Fibroblast of peridontal ligament (primary cell): ENCODE results near the gene GPS2.

Experiments used
- DNase-seq: peaks from one replicate; pipeline ENCODE4 v3.0.0-alpha.2; 2010; ENCODE audit errors: extremely low read depth

Gene GPS2

DNA sequence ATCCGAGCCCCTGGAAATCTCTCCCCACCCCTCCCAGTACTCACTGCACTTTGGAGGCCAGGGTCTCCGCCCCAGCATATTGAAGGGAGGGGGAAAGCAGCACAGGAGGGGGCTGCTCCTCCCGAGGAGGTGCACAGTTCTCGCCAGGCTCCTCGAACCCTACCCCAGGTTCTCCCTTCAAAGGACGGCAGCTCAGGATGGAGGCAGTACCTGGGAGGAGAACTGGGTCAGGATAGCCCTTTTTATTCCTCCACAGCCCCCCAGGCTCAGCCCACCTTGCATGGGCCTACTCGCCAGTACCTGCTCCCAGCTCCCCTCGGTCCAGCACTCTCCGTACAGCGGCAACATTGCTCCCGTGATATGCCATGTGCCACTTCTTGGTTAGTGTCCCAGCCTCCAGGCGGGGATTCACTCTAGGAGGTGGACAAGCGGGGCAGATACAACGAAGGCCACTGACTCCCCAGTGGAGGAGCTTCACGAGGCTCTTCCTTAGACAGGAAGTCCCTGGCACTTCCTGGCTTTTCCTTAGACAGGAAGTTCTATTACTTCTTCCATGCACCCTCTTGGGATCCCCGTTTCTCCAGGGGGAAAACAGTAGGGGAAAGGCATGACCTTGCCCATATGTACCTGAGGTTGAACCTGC, 2.1 kb upstream of the GPS2 start:
- DNase-seq, result no peak

DNA sequence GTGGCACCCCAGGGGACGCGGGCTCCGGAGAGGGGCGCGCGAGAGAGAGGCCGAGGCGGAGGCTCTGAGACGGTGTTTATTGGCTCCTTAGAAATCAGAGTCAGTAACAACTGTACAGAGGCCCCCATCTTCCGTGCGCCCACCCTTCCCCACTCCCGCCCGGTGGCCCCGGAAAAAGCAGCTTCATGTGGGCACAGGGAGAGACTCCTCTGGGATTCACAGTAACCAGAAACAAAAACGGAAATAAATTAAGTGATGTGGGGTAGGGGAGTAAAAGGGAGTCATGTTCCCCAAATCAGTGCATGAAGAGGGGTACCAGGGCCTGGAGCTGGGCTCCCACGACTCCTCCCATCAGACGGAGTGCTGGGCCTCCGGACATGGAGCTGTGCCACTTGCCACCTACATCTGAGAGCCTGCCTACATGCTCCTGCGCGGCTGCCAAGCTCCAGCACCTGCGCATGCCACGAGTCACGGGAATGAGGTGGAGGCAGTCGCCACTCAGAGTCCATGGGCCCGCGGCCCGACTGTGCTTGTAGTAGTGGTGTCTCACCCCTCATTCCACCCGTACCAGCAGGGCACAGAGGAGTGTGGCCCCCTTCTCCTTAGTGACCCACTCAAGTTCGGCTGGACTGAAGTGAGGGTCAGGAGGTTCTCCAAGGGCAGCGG, 543 bp upstream of the GPS2 start:
- DNase-seq, result no peak

GRCh38 chr17:7313890-7314718, 1.1 kb downstream of the GPS2 start:
- DNase-seq, result no peak

DNA sequence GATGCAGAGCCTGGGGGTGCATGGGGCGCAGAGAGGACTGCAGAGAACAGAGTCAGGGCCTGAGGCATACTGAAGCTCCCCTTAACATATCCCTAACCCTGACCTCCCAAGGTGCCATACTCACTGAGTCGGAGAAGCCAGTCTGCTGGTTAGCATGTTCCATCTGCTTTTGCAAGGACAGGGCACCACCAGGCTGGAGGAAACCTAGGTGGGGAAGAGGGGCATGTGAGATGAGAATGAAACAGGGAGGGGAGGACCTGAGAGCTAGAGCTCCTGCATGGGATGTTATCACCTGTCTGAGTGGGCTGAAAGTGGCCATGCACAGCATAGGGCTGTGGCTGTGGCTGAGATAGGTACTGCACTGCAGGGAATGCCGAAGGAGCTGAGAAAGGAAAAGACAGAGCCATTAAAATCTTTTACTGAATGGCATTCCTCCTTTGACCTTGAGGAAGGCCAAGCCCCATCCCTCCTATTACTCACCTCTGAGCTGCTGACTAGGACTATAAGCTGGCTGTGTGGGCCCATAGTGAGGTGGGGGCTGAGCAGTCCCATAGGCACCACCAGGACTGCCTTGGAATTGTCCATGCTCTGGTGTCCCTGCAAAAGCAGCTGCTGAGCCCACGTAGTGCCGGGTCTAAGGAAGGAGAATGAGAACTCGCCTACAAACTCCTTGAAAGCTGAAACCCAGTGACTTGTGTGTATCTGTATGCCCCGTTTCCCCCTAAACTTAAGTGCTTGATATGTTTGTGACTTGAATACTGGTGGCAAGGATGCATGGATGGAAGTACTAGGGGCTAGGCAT, 1.9 kb downstream of the GPS2 start:
- no peak for DNase-seq

GRCh38 chr17:7312432-7313087, 2.6 kb downstream of the GPS2 start:
- DNase-seq, result no peak

- no peak for DNase-seq
Observed at GRCh38 chr17:7311110-7311705, 4.0 kb downstream of the GPS2 start.

- no peak for DNase-seq
Observed at GRCh38 chr17:7309628-7310027, 5.5 kb downstream of the GPS2 start.

DNA sequence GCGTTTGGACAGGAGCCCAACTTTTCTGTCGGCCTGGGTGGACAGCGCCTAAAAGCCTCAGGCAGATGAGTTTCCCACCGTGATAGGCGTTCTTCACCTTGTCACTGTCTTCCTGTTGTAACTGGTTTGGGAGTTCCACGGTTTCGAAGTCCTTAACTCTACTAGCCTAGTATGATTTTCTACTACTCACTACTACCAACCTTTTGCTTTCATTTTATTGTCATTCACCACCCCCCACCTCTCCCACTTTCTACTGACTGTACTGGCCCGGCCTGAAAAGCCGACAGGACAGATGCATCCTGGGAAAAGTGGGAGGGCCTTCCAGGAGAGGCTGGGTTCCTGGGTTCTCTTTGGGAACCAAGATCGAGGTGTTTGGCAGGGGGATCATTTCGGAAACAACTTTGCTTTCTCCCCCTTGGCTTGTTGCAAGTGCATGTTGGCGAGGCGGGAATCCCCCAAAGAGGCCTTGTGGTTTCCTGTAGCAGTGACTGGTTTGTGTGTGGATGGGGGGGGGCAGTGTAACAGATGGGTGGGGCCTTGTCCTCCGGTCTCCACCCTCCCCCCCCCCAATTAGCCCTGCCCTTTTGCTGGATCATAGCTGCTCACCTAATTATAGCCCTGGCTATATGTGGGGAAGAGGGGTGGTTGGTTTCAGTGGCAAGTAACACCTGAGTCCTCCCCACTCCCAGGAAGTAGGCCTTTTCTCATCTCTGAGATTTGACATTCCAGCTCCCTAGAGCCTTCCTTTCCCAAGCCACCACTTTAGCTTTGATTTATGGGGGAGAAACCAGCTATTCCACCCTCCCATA, 6.3 kb downstream of the GPS2 start:
- peak; percentile 78 for DNase-seq

- DNase-seq, result peak; percentile 22
Observed at GRCh38 chr17:7307686-7308624, 7.2 kb downstream of the GPS2 start.

DNA sequence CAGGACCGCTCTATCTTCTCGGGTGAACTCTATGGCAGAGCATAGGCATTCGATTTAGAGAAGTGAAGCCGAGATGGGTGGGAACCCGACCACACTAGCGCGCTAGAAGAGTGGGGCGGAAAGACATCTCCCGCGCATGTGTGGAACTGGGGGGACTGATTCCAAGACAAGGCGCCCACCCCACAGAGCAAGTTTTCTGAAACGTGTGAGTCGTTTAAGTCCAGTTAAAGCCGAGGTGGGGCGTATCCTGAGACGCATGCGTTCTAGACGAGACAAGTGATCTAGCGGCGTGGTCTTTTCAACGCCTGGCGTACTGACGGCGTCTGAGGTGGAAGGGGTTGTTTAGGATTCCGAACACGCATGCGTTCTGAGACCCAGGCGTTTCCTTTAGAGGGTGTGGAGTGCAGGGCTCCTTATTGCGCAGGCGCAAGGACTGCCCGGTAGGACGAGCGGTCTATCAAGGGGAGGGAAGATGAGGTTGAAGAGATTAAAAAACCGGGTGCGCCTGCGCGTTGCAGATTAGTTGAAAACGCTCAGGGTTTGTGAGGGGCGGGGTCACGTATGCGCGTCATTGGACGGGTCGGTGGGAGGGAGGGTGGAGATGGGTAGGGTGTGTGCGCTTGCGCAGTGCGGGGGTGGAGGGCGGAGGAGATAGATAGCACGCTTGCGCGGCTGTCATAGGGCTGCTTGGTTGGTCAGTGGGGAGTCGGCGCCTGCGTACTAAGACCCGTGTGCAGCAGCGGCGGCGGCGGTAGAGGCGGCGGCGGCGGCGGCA, 8.1 kb downstream of the GPS2 start, which contains the start of gene EIF5A:
EIF5A (plus strand) TSS at position 718 of the 775 bp plus-strand sequence. CDS start 2,008 bp downstream, outside the sequence.
- DNase-seq, result peak; percentile 100

DNA sequence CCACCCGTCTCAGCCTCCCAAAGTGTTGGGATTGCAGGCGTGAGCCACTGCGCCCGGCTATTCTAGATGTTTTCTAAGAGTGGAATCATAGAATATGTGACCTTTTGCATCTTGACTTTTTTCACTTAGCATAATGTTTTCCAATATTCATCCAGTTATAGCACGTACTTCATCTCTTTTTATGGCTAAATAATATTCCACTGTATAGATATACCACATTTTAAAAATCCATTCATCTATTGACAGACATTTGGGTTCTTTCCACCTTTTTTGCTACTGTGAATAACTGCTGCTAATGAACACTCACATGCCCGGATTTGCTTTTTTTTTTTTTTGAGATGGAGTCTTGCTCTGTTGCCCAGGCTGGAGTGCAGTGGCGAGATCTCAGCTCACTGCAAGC, 11.0 kb downstream of the GPS2 start:
- DNase-seq, result no peak

GRCh38 chr17:7296189-7296861, 18.8 kb downstream of the GPS2 start:
- peak; percentile 68 for DNase-seq

DNA sequence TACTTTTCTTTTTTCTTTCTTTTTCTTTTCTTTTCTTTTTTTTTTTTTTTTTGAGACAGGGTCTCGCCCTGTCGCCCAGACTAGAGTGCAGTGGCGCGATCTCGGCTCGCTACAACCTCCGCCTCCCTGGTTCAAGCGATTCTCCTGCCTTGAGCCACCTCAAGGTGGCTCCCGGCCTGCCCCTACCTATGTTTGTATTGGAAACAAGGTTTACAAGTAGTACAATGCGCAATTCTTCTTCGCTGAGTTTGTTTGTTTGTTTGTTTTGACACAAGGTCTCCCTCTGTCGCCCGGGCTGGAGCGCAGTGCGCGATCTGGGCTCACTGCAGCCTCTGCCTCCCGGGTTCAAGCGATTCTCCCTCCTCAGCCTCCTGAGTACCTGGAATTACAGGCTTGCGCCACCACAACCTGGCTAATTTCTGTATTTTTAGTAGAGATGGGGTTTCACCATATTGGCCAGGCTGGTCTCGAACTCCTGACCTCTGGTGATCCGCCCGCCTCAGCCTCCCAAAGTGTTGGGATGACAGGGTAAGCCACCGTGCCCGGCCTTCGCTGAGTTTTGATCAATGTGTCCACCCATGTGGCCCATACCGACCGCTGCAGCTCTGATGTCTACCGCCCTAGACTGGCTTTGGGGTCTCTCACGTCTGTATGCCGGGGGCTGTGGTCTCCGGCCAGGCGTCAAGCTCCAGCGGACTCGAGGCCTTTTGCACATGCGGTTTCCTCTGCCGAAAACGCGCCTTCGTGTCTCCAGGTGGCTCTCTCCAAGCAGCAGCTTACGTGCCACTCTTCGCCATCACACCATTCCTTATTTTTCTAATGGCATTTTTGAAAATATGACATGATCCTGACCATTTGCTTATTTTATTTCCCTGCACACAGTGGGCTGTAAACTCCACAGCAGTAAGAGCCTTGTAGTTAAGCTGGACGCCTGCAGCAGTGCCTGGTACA, 19.7 kb downstream of the GPS2 start:
- DNase-seq, result no peak

DNA sequence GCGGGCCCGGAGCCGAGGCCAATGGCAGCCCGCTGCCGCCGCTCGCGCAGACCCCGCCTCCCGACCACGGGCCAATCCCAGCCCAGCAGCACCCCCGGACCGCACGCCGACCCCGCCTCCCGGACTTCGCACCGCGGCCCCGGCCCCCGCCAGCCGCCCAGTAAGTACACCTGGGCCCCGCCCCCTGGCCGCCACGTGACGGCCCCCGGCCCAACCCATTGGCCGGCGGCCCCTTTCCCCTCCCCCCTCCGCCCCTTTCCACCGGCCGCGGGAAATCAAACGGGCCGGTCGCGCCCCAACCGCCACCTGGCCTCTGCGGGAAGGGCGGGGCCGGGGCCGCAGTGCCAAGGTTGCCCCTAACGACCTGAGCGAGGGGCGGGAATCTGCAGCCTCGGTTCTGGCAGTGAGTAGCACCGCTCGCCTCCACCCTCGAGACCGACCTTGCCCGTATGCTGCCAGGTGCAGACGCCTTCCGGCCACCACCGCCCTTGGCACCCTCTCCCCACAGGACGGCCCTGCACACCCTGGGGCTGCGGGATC, 20.5 kb downstream of the GPS2 start, which contains the start of gene YBX2:
YBX2 (minus strand) TSS at position 26 of the 540 bp plus-strand sequence. CDS start 139 bp downstream, outside the sequence.
- DNase-seq, result no peak

DNA sequence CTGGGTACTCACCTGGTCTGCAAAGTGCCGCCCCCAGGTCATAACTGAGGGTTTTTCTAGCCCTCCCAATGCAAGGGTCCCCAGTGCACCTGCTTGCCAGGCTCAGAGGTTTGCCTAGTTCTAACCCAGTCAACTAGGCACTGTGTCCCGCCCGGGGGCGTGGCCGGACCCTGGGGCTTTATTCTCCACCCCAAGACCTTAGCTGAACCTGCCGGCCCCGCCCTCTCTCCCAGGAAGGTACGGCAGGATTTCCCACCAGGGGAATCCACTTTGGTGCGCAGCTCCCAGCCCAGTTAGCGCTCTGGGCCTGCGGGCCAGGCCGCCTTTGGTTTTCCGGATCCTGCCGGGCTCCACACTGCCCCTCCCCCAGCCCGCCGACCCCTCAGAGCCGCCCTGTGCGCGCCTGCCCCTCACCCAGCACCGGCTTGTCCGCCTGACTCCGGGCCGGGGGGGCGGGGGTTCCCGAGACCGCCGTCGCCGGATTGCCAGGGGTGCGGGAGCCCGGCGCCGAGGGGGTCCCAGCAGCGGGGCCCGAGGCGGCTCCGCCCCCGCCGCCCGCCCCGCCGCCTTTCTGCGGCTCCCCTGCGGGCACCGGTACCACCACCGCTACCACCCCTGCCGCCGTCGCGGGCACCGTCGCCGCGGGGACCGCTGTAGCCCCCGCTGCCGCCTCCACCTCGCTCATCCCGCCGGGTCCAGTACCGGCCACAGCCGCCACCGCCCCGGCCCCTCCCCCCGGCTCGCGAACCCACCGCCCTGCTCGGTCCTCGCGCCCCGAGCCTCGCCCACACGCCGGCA, 21.1 kb downstream of the GPS2 start:
- DNase-seq, result no peak
